Neural progenitor cell (in vitro differentiated cells): ENCODE results near the gene GRN. TPM values are rescaled to one million over a fixed set of nuclear protein-coding genes. Genes with fewer than 3 reads are reported as not detected.
A peak's percentile ranks its signal among the peaks of the same experiment; 100 is the strongest.

Experiments used
- DNase-seq: peaks from one replicate; pipeline ENCODE4 v3.0.0-alpha.2; 2016; ENCODE audit warnings: low spot score
- H2AFZ ChIP-seq: fragments of 200-600 bp; sonication (generic); replicated peaks from 2 replicates; pipeline ENCODE4 v1.6.1; 2016; ENCODE audit warnings: antibody characterized with exemption
- H3F3A ChIP-seq: fragments of 200-600 bp; sonication (generic); 2 replicates; pipeline ENCODE4 v1.6.1; 2016; ENCODE audit warnings: antibody characterized with exemption, low read depth
- H3K27ac ChIP-seq: fragments of 200-600 bp; sonication (generic); 2 replicates; pipeline ENCODE4 v1.5.1; 2016; ENCODE audit warnings: mild to moderate bottlenecking
- H3K27me3 ChIP-seq: fragments of 200-600 bp; sonication (generic); 2 replicates; pipeline ENCODE4 v1.6.1; 2016; ENCODE audit warnings: mild to moderate bottlenecking, moderate library complexity
- H3K36me3 ChIP-seq: fragments of 200-600 bp; sonication (generic); 2 replicates; pipeline ENCODE4 v1.5.1; 2016
- H3K4me1 ChIP-seq: fragments of 200-600 bp; sonication (generic); 2 replicates; pipeline ENCODE4 v1.6.1; 2016; ENCODE audit warnings: mixed run types
- H3K4me2 ChIP-seq: fragments of 200-600 bp; sonication (generic); 2 replicates; pipeline ENCODE4 v1.6.1; 2016
- H3K4me3 ChIP-seq: fragments of 200-600 bp; sonication (generic); 2 replicates; pipeline ENCODE4 v1.5.1; 2016
- H3K79me2 ChIP-seq: fragments of 200-600 bp; sonication (generic); 2 replicates; pipeline ENCODE4 v1.6.1; 2016; ENCODE audit warnings: low read depth
- H3K9ac ChIP-seq: fragments of 200-600 bp; sonication (generic); 2 replicates; pipeline ENCODE4 v1.6.1; 2016
- H3K9me3 ChIP-seq: fragments of 200-600 bp; sonication (generic); 2 replicates; pipeline ENCODE4 v1.5.1; 2016; ENCODE audit warnings: low read depth
- H4K20me1 ChIP-seq: fragments of 200-600 bp; sonication (generic); 2 replicates; pipeline ENCODE4 v1.6.1; 2016; ENCODE audit warnings: low read depth
- H3K27ac Mint-ChIP-seq: 3 replicates; pipeline ENCODE4 v1.8.0; 2021; ENCODE audit warnings: mixed read lengths
- H3K27me3 Mint-ChIP-seq: 2 replicates; pipeline ENCODE4 v1.8.0; 2022; ENCODE audit warnings: low read depth, mild to moderate bottlenecking, inconsistent platforms, moderate library complexity, mixed read lengths; ENCODE audit not compliant: insufficient read depth
- H3K36me3 Mint-ChIP-seq: 3 replicates; pipeline ENCODE4 v1.8.0; 2021; ENCODE audit warnings: mixed read lengths
- H3K4me1 Mint-ChIP-seq: 3 replicates; pipeline ENCODE4 v1.8.0; 2021; ENCODE audit warnings: mixed read lengths
- H3K4me3 Mint-ChIP-seq: 3 replicates; pipeline ENCODE4 v1.8.0; 2021; ENCODE audit warnings: mild to moderate bottlenecking, moderate library complexity, mixed read lengths
- H3K9me3 Mint-ChIP-seq: 3 replicates; pipeline ENCODE4 v1.8.0; 2020; ENCODE audit warnings: mixed read lengths
- CTCF ChIP-seq: fragments of 200-600 bp; sonication (generic); IDR thresholded peaks from 2 replicates; pipeline ENCODE4 v1.5.1; 2017; ENCODE audit warnings: antibody characterized with exemption, mild to moderate bottlenecking
- EZH2 ChIP-seq: fragments of 200-600 bp; sonication (generic); IDR thresholded peaks from 2 replicates; pipeline ENCODE4 v1.6.1; 2017; ENCODE audit warnings: antibody characterized with exemption, mild to moderate bottlenecking, moderate library complexity
- EZH2phosphoT487 ChIP-seq: fragments of 200-600 bp; sonication (generic); IDR thresholded peaks from 2 replicates; pipeline ENCODE4 v1.6.1; 2017; ENCODE audit warnings: antibody characterized with exemption
- total RNA-seq: library from RNA; depleted of rRNA; stranded (reverse); fragments of >200 nt; gene quantifications from 2 replicates; pipeline ENCODE4 v1.2.3, GENCODE V29; 2015; ENCODE audit warnings: low replicate concordance

The GRN gene
- total RNA-seq, 1 donor from 2014 or later = 28.2 TPM

- H3K27me3 ChIP-seq = peaks cover 12% of the 10 kb centered on the region
- Mint-ChIP-seq H3K27me3 (peaks cover 14% of the 10 kb centered on the region), H3K36me3 (peaks cover 7% of the 10 kb centered on the region), H3K9me3 (no peaks in the 10 kb centered on the region), H3K4me1 (peaks cover 4% of the 10 kb centered on the region), H3K4me3 (peak overlapping the region; percentile 41), H3K27ac (peak overlapping the region; percentile 46)
- peaks cover 4% of the 10 kb centered on the region for H3K79me2 ChIP-seq
- H4K20me1 ChIP-seq = peaks cover 62% of the 10 kb centered on the region
- H3K4me3 ChIP-seq = peak overlapping the region; percentile 41
- H3K9me3 ChIP-seq = no peaks in the 10 kb centered on the region
- no peaks in the 10 kb centered on the region for H3K4me1 ChIP-seq
- H3K36me3 ChIP-seq = no peaks in the 10 kb centered on the region
- no peak overlapping the region for H3K9ac ChIP-seq
- H3F3A ChIP-seq = peaks cover 33% of the 10 kb centered on the region
- no peak overlapping the region for H3K27ac ChIP-seq
- DNase-seq = no peak
- peak overlapping the region; percentile 73 for H3K4me2 ChIP-seq
- TF ChIP-seq EZH2 (no peak), EZH2phosphoT487 (no peak), CTCF (no peak)
- H2AFZ ChIP-seq = no peak overlapping the region
These were observed 7.9 kb downstream of the GRN start for GRCh38 chr17:44352828-44353671.

- Histone ChIP-seq H2AFZ (no peak overlapping the region), H3K36me3 (no peaks in the 10 kb centered on the region), H3K27ac (no peak overlapping the region), H3K4me3 (peak overlapping the region; percentile 41), H3K4me2 (peak overlapping the region; percentile 73), H3K27me3 (peaks cover 12% of the 10 kb centered on the region), H3K4me1 (no peaks in the 10 kb centered on the region), H3F3A (peaks cover 33% of the 10 kb centered on the region), H3K79me2 (peaks cover 12% of the 10 kb centered on the region), H4K20me1 (peaks cover 69% of the 10 kb centered on the region), H3K9ac (no peak overlapping the region), H3K9me3 (no peaks in the 10 kb centered on the region)
- Mint-ChIP-seq H3K27ac (no peak overlapping the region), H3K9me3 (no peaks in the 10 kb centered on the region), H3K36me3 (peaks cover 7% of the 10 kb centered on the region), H3K27me3 (peaks cover 12% of the 10 kb centered on the region), H3K4me3 (no peak overlapping the region), H3K4me1 (peaks cover 4% of the 10 kb centered on the region)
- peak; percentile 81 for DNase-seq
- TF ChIP-seq EZH2phosphoT487 (no peak), EZH2 (no peak), CTCF (no peak)
These were observed 8.7 kb downstream of the GRN start for GRCh38 chr17:44353672-44354331.

GRCh38 chr17:44354582-44355561, 9.8 kb downstream of the GRN start:
- peaks cover 9% of the 10 kb centered on the region for H3K4me1 Mint-ChIP-seq
- no peaks in the 10 kb centered on the region for H3K9me3 Mint-ChIP-seq
- peak overlapping the region; percentile 63 for H3K4me2 ChIP-seq
- no peak overlapping the region for H3K4me3 Mint-ChIP-seq
- H3K27me3 Mint-ChIP-seq = peaks cover 12% of the 10 kb centered on the region
- peaks cover 12% of the 10 kb centered on the region for H3K27me3 ChIP-seq
- H2AFZ ChIP-seq = no peak overlapping the region
- H3F3A ChIP-seq = peaks cover 33% of the 10 kb centered on the region
- no peaks in the 10 kb centered on the region for H3K36me3 ChIP-seq
- H3K9ac ChIP-seq = no peak overlapping the region
- no peak overlapping the region for H3K27ac Mint-ChIP-seq
- no peaks in the 10 kb centered on the region for H3K9me3 ChIP-seq
- H3K27ac ChIP-seq = no peak overlapping the region
- peaks cover 80% of the 10 kb centered on the region for H4K20me1 ChIP-seq
- no peak overlapping the region for H3K4me3 ChIP-seq
- H3K4me1 ChIP-seq = peaks cover 2% of the 10 kb centered on the region
- TF ChIP-seq EZH2phosphoT487 = no peak
- TF ChIP-seq CTCF = peak; percentile 63
- peaks cover 9% of the 10 kb centered on the region for H3K36me3 Mint-ChIP-seq
- peak; percentile 91 for DNase-seq
- peaks cover 22% of the 10 kb centered on the region for H3K79me2 ChIP-seq
